ENCODE results near the gene RIMS1.

DNA sequence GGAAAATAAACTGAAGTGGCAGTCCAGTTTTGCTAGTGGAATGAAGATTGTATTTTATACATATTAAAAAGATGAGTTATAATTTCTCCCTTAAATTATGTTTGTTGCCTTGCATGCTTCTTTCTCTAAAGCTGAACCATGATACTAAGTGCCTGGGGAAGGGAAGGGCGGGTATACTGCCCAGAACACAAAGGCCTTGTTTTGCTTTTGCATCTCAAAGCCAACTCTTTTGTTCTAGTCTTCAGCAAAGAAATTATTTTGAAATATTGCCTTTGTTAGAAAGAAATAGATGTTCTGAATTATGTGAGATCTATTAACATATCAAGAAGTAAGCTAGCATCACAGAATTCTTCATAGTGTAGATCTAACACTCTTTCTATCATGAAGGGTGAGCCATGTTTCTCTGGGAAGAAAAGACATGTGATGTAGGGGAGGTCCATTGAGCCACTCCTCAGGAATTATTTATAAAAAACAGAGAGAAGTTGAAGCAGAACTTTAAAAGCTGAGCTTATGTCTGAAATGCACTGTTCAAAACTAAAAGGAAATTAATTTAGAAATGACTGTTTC, 108.4 kb downstream of the RIMS1 start:
- TF ChIP-seq, protein P1, sequence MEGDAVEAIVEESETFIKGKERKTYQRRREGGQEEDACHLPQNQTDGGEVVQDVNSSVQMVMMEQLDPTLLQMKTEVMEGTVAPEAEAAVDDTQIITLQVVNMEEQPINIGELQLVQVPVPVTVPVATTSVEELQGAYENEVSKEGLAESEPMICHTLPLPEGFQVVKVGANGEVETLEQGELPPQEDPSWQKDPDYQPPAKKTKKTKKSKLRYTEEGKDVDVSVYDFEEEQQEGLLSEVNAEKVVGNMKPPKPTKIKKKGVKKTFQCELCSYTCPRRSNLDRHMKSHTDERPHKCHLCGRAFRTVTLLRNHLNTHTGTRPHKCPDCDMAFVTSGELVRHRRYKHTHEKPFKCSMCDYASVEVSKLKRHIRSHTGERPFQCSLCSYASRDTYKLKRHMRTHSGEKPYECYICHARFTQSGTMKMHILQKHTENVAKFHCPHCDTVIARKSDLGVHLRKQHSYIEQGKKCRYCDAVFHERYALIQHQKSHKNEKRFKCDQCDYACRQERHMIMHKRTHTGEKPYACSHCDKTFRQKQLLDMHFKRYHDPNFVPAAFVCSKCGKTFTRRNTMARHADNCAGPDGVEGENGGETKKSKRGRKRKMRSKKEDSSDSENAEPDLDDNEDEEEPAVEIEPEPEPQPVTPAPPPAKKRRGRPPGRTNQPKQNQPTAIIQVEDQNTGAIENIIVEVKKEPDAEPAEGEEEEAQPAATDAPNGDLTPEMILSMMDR (IDR thresholded peaks at IDR 0.05; ENCODE audit: low read length): no peak
- TF ChIP-seq EZH2 (optimal IDR thresholded peaks at IDR 0.05; ENCODE audit: low read depth, low read length): no peak
- TF ChIP-seq EZH2phosphoT487 (IDR thresholded peaks at IDR 0.05; ENCODE audit: low read length): no peak
